Measurements from ENCODE around the gene PHF23.
A peak's percentile ranks its signal among the peaks of the same experiment; 100 is the strongest.

The PHF23 gene

DNA sequence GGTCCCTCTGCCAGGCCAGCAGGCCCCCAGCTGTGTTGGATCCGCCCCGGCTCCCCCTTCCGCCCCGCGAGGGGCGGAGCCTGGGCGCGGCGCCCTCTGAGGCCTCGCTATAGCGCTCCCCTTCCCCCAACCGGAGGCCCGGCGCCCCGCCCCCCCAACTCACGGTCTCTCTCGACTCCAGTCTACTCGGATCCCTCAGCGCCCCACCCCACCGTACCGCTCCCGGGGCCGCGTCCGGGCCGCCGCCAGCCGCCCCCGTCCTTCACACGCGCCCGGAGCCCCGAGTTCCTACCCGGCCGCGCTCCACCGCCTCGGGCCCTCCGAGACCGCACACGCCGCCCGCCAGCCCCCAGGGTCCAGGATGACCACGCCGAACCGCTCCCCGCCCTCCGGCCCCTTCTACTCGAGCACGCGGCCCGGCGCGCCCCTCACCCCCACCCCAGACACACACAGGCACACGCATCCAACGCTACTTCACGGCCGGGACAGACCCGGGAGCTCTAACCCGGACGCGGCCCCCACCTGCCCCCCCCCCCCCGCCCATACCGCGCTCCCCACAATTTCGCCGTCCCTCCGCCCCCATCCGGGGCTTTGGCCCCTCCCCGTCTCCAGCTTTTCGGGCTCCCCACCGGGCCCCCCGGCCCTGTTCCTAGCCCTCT, 1.4 kb downstream of the PHF23 start:
- DNase-seq, result peak; percentile 34 to 65

DNA sequence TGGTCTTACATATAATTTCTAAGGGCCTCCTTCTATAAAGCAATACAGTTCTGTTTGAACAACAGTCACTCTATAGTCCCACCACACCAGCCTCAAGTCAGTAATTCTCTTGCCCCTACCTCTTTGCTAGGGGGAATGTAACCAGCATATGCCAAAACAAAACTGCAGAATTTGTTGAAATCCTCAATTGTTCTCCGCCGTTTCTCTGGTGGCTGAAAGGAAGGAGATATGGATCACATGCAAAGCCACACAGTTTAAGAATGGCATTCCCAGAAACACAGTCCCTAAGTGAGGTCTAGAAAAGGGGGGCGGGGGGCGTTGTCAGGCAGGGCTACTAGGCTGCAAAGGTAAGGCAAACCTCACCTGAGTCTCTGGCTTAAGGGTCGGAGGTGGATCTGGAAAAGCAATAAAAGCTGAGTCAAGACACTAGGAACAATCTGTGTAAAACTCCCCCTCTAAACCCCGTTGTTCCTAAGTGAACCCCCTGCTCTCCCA, 1.9 kb downstream of the PHF23 start:
- no peak for DNase-seq

DNA sequence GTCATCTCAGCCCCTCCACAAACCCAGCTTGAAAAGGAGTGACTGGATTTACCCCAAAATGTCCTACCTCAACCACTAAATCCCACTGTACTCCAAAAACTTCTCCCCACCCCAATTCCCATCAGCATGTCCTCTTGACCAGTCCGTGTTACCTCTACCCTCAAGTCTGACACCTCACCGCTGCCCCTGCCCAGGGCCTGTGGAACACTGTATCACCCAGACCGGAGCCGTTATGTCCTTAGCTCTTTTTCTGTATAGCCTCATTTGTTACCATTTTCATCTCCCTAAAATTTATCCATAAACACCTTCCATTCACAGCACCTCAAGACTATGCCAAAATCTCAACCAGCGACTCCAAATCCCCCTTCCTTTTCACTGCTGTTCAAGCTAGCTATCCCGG, 2.4 kb downstream of the PHF23 start:
- DNase-seq, result no peak

DNA sequence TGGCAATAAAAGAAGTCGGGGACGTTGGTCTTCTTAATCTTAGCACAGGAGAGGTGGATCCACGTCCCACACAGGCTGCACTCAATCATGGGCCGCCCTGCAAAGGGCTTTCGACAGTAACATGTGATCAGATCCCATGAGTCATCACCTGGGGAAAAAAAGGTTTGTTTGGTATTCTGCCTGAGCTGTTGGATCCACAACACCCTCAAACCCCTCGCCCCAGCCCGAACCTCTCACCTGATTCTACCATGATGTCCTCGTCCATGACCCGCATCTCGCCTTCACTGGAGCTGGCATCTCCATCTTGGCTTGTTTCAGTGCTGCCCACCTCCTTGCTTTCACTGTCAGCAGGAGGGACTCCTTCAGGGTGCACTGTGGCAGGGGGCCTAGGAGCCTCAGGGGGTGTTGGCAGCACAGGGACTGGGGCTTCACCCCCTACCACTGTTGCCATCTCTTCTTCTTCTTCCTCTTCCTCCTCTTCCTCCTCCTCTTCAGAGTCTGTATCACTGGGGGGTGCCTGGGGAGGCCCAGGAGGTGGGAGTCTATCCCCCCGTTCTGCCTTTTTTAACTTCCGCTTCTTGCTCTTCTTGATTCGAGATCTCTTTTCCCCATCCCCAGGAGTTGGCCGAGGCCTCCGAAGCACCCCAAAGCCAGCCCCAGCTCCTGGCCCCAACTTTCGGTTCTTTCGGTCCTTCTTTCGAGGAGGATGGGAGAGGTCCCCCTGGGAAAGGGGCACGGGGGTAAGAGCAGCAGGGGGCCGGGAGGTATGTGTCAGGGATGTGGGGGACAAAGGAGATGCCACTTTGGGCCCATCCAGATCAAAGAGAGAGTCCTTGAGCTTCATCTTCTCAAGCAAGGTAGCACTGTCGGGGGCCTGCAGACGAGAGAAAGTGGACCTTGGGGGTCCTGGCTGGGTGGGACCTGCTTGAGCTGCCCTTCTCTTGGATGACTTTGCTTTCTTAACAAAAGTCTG, 3.3 kb downstream of the PHF23 start:
- no peak for DNase-seq

DNA sequence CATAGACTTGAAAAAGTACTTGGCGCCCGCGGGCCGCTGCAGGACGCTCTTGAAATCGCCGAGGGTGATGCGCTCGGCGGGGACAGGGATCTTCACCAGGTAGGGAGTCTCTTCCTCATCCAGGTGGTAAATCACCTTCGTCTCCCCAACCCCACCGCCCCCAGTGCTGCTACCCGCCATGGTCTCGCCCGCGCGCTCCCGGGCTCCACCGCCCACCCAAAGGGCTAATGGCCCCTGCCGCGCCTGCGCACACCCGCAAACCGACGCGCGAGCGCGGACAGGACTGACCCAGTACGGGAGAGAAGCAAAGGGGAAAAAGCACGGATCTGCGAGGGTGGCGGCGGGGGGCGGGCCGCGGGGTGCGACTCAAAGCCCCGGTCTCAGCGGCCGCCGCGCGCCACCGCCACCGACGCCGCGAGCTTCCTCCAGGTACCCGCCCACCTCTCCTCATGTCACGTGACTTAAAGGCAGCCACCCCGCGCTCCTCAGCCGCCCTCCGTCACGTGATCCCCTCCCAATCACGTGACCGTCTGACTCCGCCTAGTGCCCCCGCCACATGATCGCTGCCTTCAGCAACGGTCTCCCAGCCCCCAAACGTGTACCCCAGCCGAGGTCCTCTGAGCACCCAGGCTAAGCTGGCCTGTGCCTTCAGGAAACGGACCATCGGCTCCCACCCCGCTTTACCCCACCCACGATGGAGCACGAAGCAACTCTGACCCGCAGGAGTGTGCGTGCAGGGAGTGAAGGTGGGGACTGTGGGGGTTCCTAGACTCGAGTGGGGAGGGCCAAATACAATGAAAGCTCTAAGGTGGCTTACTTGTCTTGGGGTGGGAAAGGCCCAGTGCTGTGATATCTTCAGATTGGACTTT, 4.9 kb downstream of the PHF23 start, which contains the start of gene DVL2:
Gene DVL2 (minus strand): TSS at position 435 of the 869 bp plus-strand sequence. CDS start 255 bp downstream, at position 180.
- peak; percentile 79 to 82 for DNase-seq

DNA sequence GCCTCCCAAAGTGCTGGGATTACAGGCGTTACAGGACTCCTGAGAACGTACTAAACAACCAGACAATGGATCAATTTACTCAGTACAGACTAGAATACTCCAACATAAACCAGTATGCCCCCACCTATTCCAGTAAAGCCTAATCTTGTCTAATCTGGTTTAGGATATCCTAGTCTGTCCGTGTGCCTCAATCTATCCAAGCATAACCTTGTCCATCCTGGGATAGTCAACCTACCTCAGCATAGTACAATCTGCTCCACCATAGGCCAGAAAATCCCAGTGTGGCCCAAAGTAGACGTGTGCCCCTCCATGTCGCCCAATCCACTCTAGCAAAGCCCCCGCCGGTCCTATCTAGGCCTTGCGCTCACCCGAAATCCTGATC, 5.6 kb downstream of the PHF23 start:
- no peak for DNase-seq

DNA sequence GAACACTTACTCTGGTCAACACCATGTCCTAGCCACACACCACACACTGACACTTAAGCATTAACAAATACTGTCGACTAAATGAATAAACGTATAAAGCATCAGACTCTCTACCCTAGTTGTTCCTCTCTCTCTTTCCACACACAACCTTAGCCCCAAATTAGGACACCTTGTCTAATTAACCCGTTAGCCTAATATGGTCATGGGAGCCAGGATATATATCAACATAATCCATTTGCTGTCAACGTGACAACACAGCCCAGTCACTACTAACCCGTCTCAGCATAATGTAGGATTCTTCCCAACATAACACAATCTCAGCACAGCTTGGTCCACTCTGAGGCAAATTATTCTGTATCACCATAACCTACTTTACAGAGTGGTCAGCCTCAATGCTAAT, 7.1 kb downstream of the PHF23 start:
- DNase-seq, result no peak

DNA sequence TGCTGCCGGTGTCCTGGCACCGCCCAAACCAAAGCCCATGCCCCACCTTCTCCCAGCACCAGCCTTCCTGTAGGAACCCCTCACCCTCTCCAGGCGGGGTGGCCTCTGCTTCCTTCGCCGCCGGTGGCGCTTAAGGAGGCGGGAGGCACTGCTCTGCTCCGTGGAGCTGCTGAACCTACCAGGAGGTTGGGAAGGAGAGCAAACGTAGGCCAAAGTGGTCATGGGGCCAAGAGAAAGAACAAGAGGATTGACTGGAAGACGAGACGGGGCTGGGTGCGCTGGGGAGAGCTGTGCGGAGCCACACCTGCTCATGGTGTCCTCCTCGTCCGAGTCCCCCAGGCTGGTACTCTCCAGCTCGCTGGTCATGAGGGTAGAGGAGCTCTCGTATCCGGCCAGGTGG, 9.8 kb downstream of the PHF23 start:
- DNase-seq, result no peak

DNA sequence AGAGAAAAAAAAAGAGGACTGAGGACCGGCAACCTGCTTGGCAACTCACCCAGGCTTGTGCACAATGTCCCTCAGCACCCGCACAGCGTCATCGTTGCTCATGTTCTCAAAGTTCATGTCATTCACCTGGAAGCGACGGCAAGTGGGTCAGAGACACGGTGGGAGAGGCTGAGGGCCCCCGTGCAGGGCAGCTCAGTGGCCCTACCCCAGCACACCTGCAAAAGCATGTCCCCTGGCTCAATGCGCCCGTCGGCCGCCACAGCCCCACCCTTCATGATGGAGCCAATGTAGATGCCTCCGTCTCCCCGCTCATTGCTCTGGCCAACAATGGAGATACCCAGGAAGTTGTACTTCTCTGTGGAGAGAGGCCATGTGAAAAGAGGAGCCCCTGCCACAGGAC, 10.3 kb downstream of the PHF23 start:
- no peak for DNase-seq

DNA sequence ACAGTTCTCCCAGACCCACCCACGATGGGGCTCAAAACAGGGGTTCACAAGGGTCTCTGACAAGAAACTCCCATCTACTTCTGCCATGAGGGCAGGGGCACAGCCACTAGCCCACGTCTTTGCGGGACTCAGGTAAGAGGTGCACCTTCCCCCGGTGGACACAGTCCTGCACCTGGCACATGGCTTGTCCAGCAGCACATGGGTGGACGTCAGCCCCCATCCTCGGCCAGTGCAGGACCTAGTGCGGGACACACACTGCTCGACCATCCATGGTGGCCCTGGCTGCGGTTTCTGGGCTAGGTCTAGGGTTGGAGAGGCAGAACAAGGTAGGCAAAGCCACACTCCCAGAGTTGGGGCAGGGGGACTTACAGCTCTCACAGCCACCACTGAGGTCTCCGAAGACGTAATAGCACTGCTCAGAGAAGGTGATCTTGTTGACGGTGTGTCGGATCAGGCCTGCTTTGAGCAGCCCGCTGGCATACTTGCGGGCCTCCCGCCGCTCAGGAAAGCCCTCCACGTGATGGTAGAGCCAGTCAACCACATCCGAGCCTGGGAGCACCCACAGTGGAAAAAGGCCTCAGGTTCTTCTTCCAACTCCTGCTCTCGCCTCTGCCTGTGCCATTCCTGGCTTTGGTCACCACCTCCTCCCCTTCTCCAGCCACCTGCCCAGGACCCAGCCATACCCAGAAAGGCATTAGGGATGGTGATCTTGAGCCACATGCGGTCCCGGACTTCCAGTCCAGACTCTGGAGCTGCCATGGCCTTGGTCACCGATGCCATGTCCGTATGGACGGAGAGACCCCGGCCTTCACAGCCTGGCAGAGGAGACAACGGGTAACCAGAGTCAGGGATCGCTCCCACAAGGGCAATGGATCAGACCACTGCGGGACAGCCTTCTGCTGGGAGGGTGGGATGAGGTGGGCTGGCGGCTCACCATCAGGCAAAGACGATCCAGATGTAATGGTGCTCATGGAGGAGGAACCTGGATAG, 12.2 kb downstream of the PHF23 start:
- DNase-seq, result no peak

DNA sequence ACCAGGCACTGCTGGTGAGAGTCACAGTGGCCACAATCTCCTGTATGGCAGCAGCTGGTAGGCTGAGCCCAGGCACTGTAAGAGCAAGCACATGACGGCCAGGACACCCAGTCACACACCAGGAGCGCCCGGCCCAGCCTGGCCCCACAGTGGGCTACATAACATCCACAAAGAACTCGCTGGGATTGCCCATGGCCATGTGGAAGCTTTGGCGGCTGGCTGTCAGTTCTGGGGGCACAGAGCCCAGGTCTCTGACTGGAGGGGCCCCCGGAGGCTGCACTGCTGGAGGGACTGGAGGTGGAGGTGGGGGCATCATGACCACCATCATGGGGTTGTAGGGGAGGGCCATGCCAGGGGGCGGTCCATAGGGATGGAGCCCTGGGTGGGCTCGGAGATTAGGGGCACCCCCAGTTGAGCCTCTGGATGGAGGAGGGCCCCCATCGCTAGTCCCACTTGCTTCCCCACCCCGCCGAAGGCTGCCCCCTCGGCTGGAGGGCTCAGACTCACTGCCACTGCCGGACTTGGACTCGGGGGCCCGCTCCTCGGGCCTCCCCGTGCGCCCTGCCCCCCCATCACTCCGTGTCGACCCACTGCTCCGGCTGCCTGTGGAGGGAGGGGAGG, 13.4 kb downstream of the PHF23 start:
- no peak for DNase-seq

DNA sequence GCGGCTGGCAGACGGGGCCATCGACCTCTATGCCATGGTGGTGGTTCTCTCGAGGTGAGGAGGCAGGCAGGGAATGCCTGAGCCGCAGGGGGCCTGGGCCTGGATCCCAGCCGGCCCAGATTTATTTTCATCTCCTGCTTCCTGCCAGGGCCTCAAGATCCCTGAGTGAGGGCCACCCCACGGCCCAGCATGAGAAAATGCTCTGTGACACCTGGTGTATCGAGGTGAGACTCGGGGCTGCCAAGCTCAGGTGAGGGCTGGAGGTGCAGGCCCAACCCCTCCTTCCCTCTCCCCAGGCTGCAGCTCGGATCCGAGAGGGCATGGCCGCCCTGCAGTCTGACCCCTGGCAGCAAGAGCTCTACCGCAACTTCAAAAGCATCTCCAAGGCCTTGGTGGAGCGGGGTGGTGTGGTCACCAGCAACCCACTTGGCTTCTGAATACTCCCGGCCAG, 14.6 kb downstream of the PHF23 start:
- DNase-seq, result no peak

DNA sequence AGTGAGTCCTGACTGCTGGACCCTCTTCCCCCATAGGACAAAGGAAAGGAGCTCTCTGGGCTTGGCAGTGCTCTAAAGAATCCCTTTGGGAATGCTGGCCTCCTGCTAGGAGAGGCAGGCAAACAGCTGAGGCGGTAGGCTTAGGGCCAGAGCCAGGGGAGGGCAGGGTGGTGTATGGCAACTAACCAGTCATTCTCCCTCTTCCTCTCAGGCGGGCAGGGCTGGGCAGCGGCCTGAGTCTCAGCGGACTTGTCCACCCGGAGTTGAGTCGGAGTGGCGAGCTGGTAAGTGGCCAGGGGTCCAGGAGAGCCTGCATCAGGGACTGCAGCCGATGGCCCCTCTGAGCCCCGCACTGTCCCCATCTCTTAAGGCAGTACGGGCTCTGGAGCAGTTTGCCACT, 15.1 kb downstream of the PHF23 start:
- DNase-seq, result no peak

DNA sequence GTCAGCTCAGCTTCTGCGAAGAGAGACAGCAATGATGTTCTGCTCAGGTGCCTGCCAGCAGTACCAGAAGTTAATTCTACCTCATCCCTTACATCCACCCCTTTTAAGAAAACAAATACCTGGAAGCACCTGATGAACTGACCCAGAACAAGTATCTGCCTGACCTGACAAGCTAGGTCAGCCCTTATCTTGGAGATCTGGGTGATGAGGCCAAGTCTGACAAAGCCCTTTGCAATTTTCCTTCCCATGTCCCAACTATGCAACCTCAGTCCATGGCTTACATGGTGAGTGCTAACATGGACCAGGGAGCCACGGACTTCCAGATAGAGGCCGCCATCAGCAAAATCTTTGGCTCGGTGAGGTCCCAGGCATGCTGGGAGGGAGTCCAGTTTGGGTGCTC, 15.9 kb downstream of the PHF23 start:
- no peak for DNase-seq

DNA sequence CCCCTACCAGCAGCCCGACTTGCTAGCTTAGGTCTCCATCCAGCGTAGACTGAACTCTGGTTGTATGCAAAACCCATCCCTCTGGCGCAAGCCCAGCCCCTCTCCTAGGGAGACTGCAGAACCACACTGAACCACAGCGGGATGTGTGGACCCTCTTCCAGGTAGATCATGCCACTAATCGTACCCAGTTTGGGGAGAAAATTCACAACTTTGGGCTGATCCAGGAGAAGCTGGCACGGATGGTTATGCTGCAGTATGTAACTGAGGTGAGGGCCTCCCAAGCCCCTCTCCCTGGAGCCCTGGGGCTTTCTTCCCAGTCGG, 16.3 kb downstream of the PHF23 start:
- no peak for DNase-seq

DNA sequence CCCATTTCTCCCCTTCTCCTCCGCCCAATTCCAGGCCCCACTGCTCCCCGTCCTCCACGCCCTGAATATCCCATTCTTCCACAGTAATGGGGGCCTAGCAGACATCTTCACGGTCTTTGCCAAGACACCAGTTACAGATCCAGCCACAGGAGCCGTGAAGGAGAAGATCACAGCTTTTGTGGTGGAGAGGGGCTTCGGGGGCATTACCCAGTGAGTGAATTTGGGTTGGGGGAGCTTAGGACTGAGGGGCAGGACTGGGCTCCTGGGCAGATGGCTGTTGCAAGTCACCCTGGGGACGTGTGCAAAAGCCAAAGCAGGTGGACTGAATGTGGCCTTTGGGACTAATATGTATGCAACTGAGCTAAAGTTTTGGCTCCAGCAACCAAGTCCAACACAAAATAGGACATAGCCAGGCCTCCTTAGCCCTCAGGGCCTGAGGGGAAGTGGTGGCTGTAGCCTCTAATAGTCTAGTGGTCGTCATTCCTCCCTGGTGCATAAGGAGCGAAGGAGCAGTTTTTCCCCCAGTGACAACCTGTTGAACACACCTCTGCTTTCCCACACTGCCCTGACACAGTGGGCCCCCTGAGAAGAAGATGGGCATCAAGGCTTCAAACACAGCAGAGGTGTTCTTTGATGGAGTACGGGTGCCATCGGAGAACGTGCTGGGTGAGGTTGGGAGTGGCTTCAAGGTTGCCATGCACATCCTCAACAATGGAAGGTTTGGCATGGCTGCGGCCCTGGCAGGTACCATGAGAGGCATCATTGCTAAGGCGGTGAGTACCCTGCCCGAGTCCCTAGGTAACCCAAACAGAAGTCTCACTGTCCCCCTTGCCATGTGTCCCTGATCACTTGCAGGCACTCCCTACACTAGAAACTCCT, 16.9 kb downstream of the PHF23 start:
- no peak for DNase-seq

DNA sequence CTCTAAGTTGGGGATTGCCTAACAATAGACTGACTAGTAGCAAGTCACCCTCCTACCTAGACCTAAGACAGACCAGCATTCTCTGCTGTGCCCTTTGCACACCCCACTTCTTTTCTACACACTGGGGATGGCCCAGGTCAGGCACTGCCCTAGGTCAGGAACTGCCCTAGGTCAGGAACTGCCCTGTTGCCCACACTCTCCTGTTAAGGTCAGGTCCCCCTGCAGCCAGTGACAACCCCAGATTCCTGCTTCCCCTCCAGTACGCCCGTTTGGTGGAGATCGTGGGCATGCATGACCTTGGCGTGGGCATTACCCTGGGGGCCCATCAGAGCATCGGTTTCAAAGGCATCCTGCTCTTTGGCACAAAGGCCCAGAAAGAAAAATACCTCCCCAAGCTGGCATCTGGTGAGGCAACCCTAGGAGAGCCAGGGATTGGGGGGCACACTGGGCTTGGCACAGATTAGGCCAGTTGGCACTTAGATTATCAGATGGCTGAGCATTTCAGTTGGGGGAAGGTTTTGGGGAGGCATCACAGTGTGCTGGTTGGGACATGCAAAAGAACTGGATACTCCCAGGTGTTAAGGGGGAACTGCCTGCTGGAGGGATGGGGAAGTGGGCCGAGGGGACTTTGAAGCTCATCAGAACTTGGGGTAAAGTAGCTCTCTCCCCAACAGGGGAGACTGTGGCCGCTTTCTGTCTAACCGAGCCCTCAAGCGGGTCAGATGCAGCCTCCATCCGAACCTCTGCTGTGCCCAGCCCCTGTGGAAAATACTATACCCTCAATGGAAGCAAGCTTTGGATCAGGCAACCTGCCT, 17.8 kb downstream of the PHF23 start:
- DNase-seq, result no peak

DNA sequence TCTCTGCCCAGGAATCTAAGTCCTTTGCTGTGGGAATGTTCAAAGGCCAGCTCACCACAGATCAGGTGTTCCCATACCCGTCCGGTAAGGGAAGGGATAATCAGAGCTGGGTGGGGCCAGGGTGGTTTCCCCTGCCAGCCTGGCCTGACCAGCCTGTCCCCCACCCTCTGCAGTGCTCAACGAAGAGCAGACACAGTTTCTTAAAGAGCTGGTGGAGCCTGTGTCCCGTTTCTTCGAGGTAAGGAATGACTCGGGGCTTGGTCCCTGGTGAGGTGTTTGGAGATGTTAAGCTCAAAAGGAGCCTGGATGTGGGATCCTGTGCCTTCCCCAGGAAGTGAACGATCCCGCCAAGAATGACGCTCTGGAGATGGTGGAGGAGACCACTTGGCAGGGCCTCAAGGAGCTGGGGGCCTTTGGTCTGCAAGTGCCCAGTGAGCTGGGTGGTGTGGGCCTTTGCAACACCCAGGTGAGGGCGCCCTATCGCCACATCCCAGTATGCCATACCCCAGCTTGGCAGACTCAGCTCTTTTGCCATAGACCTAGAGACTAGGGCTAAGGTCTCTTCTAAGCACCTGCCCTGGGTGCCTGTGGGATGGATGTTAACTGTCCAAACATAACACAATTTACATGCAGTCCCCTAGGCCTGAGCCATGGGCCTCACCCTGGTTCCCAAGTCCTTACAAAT, 18.5 kb downstream of the PHF23 start:
- peak; percentile 46 to 56 for DNase-seq
